HG03060 (cell line): Measurements from ENCODE around the gene SYTL2.
"Not testable (repeated sequence)": the region's sequence is repeated elsewhere in the genome, so short reads cannot be mapped to it uniquely, and the experiment has no call there.

Experiments used
- ATAC-seq: cut with Tn5 transposase; IDR thresholded peaks from one replicate; pipeline ENCODE4 v1.9.1; 2021; ENCODE audit warnings: low read depth, moderate number of reproducible peaks; ENCODE audit not compliant: unreplicated experiment

The SYTL2 gene

DNA sequence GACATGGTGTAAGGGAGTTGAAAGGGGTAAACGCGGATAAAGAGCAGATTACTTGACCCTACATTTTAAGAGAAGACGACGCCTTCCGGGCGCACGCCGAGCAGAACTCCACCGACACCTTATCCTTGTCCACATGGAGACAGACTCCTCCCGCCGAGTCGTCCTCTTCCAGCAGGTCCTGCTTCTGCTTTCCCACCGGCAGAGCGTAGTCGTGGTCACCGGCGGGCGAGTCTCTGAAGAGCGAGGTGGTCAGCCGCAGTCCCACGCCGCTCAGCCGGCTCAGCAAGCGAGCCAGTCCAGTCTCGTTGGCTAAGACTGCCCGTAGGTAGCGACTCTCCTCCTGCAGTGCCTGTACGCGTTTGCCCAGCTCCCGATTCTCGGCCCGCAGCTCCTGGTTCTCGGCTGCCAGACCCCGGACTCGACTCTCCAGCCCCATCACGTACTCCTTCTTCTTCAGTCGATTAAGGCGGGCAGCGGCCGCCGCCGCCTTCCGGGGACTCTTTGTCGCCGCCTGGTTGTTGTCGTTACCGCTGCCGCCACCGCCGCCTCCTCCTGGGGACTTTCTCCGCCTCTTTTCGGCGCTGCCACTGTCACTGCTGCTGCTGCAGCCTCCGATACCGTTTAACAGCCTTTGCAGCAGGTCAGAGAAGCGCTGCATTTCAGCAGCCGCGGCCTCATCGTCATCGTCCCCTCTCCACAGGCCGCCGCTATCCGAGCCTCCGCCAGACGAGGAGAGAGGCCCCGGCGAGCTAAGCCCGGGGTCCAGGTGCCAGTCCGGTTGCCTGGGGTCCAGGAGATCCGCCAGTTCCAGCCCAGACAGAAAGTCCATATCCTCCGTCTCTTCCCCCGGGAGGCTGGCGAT is 147.0 kb downstream of the SYTL2 start:
- ATAC-seq, result peak; percentile 38

DNA sequence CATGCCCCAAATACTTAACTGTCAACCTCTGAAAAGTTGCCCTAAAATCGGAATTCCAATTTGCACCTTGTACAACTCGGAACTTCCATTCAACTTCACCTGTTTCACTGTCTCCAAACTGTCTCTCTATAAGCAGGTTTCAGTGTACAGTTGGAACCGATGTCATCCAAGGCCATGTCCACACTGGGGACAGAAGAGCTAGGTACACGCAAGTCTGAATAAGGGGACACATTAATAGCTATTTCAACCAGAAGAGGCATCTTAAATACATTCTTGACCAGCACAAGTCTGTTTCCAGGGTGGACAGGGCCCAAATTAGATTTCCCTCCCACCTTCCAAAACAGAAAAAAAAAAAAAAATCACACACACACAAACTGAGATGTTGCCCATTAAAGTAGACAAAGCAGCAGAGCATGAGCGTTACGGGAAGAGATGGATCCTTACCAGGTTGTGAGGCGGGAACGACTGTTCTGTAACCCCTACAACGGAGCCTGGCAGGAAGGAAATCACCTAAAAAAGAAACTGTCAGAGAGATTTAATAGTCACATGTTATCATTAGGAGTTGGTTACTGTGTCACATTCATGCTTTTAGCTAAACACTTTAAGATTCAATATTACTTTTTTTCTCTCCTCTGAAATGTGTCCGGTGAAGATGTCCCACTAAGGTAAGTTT is 147.7 kb downstream of the SYTL2 start:
- no peak for ATAC-seq

DNA sequence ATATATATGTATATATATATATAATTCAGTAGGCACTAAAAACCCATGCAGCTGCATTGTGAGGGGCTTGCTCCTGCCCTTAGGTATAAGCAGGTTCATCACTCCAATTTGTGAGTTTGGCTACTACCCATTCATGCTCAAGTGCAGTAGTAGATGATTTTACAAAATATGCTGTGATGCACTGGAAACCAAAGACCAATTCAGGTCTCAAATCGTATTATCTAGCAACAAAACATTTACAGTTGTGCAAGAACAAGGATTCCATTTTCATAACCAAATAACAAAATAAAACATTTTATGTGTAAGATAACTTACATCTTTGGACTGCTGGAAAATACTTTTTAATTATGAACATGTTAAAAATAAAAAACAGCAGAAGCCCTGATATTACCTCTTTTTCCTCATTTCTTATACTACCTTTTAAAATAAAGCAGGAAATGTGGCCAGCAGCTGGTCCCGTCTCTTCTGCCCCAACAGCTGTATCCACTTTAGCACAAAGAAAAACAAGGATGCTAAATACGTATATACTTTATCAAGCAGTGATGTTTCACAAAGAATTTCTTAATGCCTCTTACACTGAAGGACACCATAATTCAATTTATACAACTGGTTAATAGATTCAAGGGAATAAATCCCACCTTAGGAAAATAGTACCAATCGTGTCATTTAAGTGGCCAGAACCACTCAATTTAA is 148.8 kb downstream of the SYTL2 start:
- no peak for ATAC-seq

DNA sequence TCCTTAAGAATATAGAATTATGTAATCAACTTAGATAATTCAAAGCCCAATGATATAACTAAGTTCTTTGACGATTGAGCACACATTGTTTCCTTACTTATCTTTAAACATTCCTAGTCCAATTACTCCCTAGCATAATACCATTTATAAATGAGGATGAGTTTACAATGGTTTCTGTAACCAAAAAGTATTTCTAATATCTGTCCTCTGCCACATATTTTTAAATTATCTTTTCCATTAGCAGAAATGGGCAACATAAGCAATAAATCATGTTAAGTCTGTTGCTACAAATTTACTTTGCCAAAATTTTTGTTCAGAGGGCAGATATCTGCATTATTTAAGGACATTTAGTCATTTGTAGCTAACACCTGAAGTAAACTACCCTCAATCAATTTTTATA is 152.8 kb downstream of the SYTL2 start:
- ATAC-seq, result no peak

DNA sequence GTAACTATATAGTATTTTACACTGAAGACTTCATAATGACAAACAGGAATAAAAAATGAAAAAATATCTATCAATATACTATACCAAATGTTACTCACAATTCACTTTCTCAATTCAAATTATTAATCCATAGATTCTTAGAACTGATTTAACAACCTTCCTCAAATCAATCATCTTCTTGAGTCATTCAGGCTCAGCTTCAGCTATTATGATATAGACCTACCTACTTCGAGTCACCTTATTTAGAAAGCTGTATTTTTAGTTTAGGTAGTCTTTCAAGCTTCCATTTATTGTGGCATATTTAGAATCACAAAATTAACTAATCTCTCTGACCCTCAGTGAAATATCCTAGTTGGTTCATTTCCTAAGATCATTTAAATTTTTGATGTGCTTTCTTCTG is 154.2 kb downstream of the SYTL2 start:
- no peak for ATAC-seq

DNA sequence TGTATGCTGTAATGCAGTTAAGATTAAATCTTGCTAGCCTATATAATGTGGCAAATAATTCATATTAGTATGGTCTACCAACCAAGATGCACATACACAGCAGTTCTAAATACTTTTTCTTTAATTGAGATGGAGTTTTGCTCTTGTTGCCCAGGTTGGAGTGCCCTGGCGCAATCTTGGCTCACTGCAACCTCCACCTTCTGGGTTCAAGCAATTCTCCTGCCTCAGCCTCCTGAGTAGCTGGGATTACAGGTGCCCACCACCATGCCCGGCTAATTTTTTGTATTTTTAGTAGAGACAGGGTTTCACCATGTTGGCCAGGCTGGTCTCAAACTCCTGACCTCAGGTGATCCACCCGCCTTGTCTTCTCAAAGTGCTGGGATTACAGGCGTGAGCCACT is 156.6 kb downstream of the SYTL2 start:
- not testable (repeated sequence) for ATAC-seq

DNA sequence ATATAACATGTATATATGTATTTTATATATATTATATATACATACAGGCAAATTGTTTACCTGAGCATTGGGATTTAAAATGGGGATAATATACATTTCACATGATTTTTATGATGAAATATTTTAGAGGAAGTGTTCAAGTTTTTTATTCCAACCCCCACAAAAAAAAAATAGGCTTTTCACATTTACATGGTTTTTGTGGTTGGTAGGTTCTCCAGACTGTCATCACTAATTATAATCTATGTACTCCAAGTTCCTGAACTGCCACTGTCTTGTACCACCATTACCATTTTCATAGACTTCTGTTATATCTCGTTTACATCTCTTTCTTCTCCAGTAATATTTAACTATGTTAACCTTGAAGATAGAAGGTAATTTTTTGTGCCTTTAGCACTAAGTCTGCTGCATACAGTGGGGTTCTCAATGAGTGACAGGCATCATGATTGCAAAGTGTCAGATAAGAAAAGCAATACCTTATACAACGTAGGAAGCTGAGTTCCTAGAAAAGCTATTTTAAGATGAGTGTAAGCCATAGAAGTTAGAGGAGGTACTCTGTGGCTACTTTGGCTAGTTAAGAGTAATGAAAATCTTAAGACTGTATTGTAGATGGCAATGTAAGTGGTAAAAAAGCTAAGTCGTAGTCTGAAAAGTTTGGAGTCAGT is 158.0 kb downstream of the SYTL2 start:
- ATAC-seq, result no peak

DNA sequence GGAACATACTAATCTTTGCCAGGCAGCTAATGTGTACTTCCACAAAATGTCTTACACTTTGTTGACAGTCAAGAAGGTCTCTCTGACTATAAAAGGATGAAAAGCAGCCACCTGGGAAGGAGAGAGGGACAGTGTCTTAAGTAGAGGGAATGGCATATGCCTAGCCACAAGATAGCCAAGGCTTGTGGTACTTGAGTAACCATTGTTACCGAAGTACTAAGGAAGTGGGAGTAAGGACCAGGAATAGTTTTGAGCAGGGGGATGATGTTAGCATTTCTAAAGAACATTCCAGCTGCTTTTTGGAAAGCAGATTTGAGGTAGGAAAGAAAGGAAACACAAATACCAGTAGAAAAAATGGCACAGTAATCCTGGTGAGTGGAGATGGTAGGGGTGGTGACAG is 159.8 kb downstream of the SYTL2 start:
- ATAC-seq, result no peak

DNA sequence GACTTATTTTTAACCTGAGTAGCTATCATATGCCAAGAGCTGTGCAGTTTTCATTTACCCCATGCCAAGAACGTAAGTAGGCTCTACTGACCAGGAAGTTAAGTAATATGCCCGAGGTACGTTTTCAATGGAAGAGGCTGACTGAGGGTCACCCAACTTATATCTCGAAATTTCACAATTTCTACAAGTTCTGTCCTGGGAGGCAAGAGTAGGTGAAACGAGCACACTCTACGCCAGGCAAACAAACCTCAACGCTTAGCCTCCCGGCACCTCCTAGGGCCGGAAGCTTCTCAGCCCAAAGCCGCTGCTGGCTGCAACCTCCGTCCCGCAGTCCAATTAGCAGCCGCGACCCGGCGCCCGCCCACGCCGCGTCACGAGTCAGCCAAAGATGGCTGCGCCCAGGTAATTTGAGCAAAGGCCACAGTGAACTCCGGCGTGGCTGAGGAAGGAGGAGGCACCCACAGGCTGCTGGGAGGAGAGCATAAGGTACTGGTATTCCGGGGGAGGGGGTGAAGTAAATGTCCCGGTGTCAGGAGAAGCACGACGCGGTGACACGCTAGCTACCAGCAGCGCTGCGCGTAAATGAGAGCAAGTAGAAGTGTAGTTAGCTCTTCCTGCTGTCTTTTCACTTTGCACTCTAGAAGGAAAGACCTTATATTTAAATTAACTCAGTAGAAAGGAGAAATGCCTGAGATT is 163.2 kb downstream of the SYTL2 start, which contains the start of gene TMEM126A:
Gene TMEM126A, plus strand, starts transcription at position 364 of the 696 bp plus-strand sequence. CDS start 2,289 bp downstream, outside the sequence.
- ATAC-seq, result peak; percentile 90

DNA sequence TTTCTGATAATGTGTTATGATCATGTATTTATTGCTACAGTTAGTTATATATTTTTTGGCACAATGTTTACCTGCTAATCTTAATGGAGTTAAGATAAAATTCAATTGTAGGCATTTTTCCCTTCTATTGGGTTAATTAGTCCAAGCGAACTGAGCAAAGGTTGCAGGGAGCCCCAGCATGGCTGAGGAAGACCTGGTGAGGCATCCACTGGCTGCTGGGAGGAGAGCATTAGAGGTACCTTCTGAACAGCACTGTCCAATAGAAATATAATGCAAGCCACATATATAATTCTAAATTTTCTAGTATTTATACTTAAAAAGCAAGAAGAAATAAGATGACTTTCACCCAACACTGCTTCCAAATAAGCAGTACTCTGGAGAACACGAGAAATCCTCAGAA is 163.9 kb downstream of the SYTL2 start:
- no peak for ATAC-seq
